A549 treated with Hydrocortisone at 1 μM for 4 hours (cell line): ENCODE measurements around the gene MIER3. TPM values are rescaled to one million over a fixed set of nuclear protein-coding genes. Genes with fewer than 3 reads are reported as not detected.

Experiments
- total RNA-seq: library from RNA; stranded (reverse); fragments of 200-300 nt; extraction: Qiagen RNA extraction; gene quantifications from 5 replicates; pipeline ENCODE4 v1.2.3, GENCODE V29; 2022

Gene MIER3
- total RNA-seq: 6.0 to 13.8 TPM (median 11.2 TPM) in 5 replicates

DNA sequence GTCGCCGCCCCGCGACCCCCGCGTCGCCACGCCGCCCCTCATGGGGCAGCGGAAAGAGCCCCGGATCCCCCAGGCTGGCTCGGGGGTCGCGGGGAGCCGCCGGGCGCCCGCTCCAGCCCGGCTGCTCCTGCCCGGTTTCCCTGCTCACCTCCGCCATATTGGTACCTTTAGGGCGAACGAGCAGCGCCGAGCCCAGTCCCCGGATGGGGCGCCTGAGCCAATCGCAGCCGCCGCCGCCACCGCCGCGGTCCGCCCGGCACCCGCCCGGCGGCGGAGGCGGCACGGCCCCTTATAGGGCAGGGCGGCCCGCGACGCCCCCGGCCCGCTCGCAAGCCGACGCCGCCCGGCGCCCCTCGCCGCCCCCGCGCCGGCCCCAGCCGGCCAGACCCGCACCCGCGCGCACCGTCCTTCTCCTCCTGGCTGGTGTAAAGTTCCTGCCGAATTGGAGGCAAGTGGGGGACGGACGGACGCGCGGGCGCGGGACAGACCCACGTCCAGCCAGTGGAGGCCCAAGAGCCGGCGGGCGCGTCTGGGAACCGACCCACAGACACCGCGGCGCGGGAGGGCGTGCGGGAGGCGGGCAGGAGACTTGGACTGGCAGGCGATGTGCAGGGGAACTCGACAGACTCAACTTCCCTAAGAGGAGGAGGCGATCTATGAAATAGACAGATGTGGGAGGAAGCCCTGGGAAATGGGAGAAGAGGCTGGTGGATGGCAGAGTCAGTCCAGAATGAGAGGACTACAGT is at the start of gene MIER3:
MIER3 (minus strand) TSS at position 178 of the 746 bp plus-strand sequence; CDS start at position 157, 21 bp downstream.

DNA sequence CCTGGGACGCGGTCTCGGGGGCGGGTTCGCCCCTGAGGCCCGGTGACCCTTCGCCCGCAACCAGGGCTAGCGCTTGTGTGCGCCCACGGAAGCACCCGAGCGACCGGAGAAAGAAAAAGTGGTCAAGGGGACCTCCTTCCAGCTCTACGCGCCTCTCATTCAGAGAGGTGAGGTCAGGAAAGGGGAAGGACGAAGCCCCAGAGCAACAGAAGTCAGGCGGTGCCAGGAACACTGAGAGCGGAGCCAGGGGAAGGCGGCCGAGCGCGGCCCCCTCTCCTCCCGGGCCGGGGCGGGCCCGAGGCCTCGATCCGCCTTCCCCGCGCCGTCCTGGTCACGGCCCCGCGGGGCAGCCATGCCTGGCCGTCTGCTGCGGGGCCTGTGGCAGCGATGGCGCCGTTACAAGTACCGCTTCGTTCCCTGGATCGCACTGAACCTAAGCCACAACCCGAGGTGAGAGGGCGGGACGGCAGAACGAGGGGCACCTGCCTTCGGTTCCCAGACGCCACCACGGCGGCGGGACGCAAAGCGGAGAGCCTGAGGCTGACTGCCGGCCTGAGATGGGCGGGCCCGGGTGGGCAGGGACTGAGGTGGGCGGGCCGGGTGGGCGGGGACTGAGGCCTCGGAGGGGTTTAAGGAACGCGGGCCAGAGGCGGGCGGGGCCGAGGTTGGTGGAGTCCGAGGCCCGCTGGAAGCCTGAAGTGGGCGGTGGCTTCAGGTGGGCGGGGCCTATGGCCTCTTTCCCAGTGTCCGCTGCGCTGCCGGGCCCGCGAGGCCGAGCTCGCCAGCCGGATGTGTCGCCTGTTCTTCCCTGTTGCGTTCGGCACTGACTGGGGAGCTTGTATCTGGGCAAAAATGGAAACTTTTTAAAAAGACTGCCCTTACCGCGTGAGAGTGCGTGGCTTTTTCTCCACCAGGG is 42.4 kb downstream of the MIER3 start, which contains the start of gene SETD9:
SETD9 (plus strand) TSS at position 303 of the 916 bp plus-strand sequence; CDS start at position 353, 50 bp downstream.

Other genes starting within 250 kb of the MIER3 start
- 1.3 to 2.1 TPM (median 1.5 TPM) in 5 replicates for gene MAP3K1, start 136.6 kb downstream of the MIER3 start, total RNA-seq
- 4.8 to 6.5 TPM (median 5.5 TPM) in 5 replicates for gene SETD9, start 42.5 kb downstream of the MIER3 start, total RNA-seq
- gene GPBP1, start 221.9 kb upstream of the MIER3 start, total RNA-seq: 35.8 to 48.2 TPM (median 38.2 TPM) in 5 replicates